ENCODE data around the gene ITPR1.

The ITPR1 gene

GRCh38 chr3:4498446-4498845, 5.3 kb downstream of the ITPR1 start:
- DNase-seq (ENCODE audit: low spot score in 2 of 2): no peak
- Mint-ChIP-seq H3K36me3 (peaks cover 66% of the 10 kb centered on the region), H3K9me3 (no peaks in the 10 kb centered on the region), H3K27ac (no peak overlapping the region), H3K4me1 (peaks cover 45% of the 10 kb centered on the region), H3K4me3 (no peak overlapping the region)
- no peak for ATAC-seq

GRCh38 chr3:4501437-4501836, 8.3 kb downstream of the ITPR1 start:
- peaks cover 42% of the 10 kb centered on the region for H3K36me3 Mint-ChIP-seq
- DNase-seq (ENCODE audit: low spot score in 2 of 2): no peak
- no peak overlapping the region for H3K4me3 Mint-ChIP-seq
- ATAC-seq: no peak
- H3K27ac Mint-ChIP-seq: peak overlapping the region; percentile 14
- H3K4me1 Mint-ChIP-seq: peaks cover 45% of the 10 kb centered on the region
- H3K9me3 Mint-ChIP-seq: no peaks in the 10 kb centered on the region

- Mint-ChIP-seq H3K4me3 (no peak overlapping the region), H3K36me3 (peaks cover 38% of the 10 kb centered on the region), H3K9me3 (no peaks in the 10 kb centered on the region), H3K4me1 (peaks cover 44% of the 10 kb centered on the region), H3K27ac (peak overlapping the region; percentile 14)
- ATAC-seq (no peak), DNase-seq (ENCODE audit: low spot score in 2 of 2) (no peak)
These were observed 8.8 kb downstream of the ITPR1 start for GRCh38 chr3:4501927-4502326.

- H3K27ac Mint-ChIP-seq: peak overlapping the region; percentile 51
These were observed 9.9 kb downstream of the ITPR1 start for GRCh38 chr3:4503050-4503449.

DNA sequence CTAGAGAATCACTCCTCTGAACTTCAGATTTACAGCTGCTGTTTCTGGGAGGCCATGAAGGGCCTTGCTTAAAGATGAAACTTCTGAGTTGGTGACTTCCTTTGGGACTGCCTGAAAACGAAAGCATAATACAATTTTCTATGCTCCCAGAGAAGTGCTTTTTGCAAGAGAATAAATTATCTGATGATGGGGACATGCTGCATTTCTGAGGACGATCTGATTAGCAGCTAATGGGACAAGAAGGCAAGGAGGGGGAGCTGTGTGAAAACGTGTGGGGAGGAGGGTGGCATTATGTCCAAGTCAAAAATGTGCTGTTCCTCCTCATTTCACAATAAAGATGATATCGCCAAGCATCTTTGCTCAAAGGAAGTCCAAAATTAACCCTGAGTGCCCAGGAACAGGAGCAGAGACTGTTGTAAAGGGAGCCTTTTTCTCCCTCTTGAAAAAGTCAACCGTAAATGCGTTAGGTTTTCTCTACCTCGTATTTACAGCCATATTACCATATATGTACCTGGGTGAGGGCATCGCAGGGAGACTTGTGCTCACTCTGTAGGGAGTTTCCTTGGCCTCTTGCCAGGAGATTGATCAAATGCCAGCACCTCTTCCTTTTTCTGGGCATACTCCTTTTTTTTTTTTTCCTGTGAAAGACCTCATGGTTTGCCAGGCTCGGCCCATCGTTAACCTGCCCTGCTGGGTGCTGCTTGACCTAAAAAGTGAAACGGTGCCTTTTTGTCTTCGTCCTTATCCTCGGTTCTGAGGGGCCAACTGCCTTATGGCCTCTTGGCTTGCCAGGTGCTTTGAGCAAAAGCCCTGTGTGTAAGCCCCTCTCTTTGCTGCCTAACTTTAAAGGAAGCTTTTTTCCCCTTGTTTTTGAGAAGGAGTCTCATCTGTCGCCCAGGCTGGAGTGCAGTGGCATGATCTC, 11.5 kb downstream of the ITPR1 start:
- Mint-ChIP-seq H3K9me3 (no peaks in the 10 kb centered on the region), H3K4me3 (peak overlapping the region; percentile 82), H3K4me1 (peaks cover 45% of the 10 kb centered on the region), H3K27ac (peak overlapping the region; percentile 97), H3K36me3 (peaks cover 20% of the 10 kb centered on the region)
- DNase-seq (ENCODE audit: low spot score in 2 of 2) (peak in 1 of 2 donors; percentile 67), ATAC-seq (peak; percentile 76)

More at GRCh38 chr3:4503050-4503449, 9.9 kb downstream of the ITPR1 start:
- Mint-ChIP-seq H3K36me3 (peaks cover 27% of the 10 kb centered on the region), H3K9me3 (no peaks in the 10 kb centered on the region), H3K4me3 (peak overlapping the region; percentile 82), H3K4me1 (peaks cover 47% of the 10 kb centered on the region)
- ATAC-seq (no peak), DNase-seq (ENCODE audit: low spot score in 2 of 2) (no peak)

DNA sequence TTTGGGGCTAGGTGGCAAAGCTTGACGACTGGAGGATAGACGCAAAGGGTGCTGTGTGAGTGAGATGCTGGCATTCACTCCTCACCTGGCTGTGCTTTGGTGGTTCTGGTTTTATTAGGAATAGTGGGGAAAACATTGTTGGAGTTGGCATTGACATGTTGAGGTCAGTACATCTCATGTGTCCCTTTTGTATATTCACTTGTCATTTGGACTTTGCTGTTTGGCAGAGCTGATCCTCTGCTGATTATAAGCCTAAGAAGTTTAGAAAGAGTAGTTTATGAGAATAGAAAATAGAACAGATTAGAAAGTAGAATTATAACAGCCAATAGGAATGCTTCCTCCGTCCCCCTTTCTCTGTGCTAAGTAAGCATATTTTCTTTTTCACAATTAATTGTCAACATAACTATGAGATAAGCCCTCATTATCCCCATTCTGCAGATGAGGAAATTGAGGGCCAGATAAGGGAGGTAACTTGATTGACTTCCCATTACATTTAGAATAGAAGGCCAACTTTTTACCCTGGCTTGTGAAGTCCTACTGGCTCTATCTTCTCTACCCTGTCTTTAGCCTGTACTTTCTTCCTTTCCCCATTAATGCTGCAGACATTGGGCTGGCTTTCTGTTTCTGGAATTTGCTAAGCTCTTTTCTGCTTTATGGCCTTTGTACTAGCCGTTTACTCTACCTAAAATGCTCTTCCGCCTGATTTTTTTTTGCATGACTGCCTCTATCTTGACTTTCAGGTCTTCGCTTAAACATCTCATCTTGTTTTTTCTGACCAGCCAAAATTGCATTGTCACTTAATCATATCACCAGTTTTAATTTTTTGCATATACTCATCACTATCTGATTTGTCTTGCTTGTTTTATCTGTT, 12.8 kb downstream of the ITPR1 start:
- no peaks in the 10 kb centered on the region for H3K9me3 Mint-ChIP-seq
- H3K4me3 Mint-ChIP-seq: peak overlapping the region; percentile 11
- H3K4me1 Mint-ChIP-seq: peaks cover 45% of the 10 kb centered on the region
- peaks cover 7% of the 10 kb centered on the region for H3K36me3 Mint-ChIP-seq
- H3K27ac Mint-ChIP-seq: peak overlapping the region; percentile 97
- ATAC-seq (no peak), DNase-seq (ENCODE audit: low spot score in 2 of 2) (no peak)

GRCh38 chr3:4506559-4507023, 13.4 kb downstream of the ITPR1 start:
- DNase-seq (ENCODE audit: low spot score in 2 of 2) (no peak), ATAC-seq (no peak)
- Mint-ChIP-seq H3K27ac (no peak overlapping the region), H3K36me3 (peaks cover under 1% of the 10 kb centered on the region), H3K4me3 (peak overlapping the region; percentile 11), H3K9me3 (no peaks in the 10 kb centered on the region), H3K4me1 (peaks cover 45% of the 10 kb centered on the region)

GRCh38 chr3:4507024-4507596, 14.0 kb downstream of the ITPR1 start:
- Mint-ChIP-seq H3K36me3 (no peaks in the 10 kb centered on the region), H3K4me1 (peaks cover 45% of the 10 kb centered on the region), H3K4me3 (no peak overlapping the region), H3K9me3 (no peaks in the 10 kb centered on the region), H3K27ac (peak overlapping the region; percentile 57)
- ATAC-seq (no peak), DNase-seq (ENCODE audit: low spot score in 2 of 2) (no peak)

GRCh38 chr3:4508048-4508981, 15.2 kb downstream of the ITPR1 start:
- peak overlapping the region; percentile 14 for H3K4me3 Mint-ChIP-seq
- peak in 1 of 2 donors; percentile 57 for DNase-seq (ENCODE audit: low spot score in 2 of 2)
- H3K4me1 Mint-ChIP-seq: peaks cover 43% of the 10 kb centered on the region
- H3K27ac Mint-ChIP-seq: peak overlapping the region; percentile 57
- H3K36me3 Mint-ChIP-seq: no peaks in the 10 kb centered on the region
- peak; percentile 70 for ATAC-seq
- no peaks in the 10 kb centered on the region for H3K9me3 Mint-ChIP-seq

DNA sequence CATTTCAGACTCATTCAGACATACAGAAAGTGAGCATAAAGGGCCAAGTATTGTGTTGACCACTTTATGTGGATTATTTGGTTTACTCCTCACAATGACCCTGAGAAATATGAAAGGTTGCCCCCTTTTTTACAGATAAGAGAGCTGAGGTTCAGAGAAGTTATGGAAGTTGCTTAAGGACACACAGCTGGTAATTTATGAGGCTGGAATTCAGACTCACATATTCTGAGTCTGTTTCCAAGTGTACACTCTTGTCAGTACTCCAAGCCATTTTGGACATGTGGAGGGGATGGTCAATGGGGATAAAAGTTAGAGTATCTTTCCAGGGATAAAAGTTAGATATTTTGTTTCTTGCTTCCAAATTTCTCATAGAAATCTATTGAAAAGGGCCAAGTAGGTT, 15.9 kb downstream of the ITPR1 start:
- ATAC-seq: no peak

DNA sequence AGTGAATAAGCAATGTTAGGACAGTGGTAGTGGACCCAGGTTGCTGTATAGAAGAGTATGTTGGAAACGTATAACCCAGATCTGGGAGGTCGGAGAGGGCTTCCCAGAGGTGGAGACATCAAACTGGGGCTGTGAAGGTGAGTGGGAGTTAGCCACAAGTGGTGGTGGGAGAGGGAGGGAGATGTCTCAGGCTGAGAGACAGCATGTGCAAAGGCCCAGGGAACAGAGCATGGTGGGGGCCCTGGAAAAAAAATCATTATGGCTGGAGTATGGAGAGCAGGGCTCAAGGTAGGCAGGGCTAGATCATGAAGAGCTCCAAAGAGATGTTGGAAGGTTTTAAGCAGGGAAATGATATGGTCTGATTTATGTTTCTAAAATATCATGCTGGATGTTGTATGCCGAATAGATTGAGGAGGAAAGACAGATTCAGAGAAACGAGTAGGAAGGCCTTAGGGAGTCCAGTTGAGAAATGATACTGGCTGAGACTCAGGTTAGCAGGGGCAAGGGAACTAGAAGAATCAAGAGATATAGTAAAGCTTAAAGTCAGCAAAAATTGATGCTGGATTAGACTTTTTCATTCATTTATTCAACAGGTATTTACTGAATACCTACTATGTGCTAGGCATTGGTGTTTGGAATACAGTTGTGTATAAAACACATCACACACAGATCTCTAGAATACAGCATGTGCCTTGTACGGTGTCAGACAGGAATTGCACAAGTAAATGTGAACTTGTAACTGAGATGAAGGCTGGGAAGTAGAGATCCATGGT, 17.0 kb downstream of the ITPR1 start:
- peaks cover 25% of the 10 kb centered on the region for H3K4me1 Mint-ChIP-seq

More for the DNA sequence above, 15.9 kb downstream of the ITPR1 start:
- no peaks in the 10 kb centered on the region for H3K36me3 Mint-ChIP-seq
- DNase-seq (ENCODE audit: low spot score in 2 of 2): no peak
- peaks cover 36% of the 10 kb centered on the region for H3K4me1 Mint-ChIP-seq
- H3K9me3 Mint-ChIP-seq: no peaks in the 10 kb centered on the region
- no peak overlapping the region for H3K27ac Mint-ChIP-seq
- H3K4me3 Mint-ChIP-seq: no peak overlapping the region

GRCh38 chr3:4511491-4512262, 18.5 kb downstream of the ITPR1 start:
- peaks cover 10% of the 10 kb centered on the region for H3K4me1 Mint-ChIP-seq
- DNase-seq (ENCODE audit: low spot score in 2 of 2) (no peak), ATAC-seq (no peak)
- no peaks in the 10 kb centered on the region for H3K9me3 Mint-ChIP-seq
- no peaks in the 10 kb centered on the region for H3K36me3 Mint-ChIP-seq
- no peak overlapping the region for H3K27ac Mint-ChIP-seq
- no peak overlapping the region for H3K4me3 Mint-ChIP-seq

More for the DNA sequence above, 17.0 kb downstream of the ITPR1 start:
- Mint-ChIP-seq H3K27ac (peak overlapping the region; percentile 8), H3K9me3 (no peaks in the 10 kb centered on the region), H3K4me3 (no peak overlapping the region), H3K36me3 (no peaks in the 10 kb centered on the region)
- no peak for ATAC-seq
- DNase-seq (ENCODE audit: low spot score in 2 of 2): no peak
